Measurements from ENCODE around the gene BMF.

The BMF gene

DNA sequence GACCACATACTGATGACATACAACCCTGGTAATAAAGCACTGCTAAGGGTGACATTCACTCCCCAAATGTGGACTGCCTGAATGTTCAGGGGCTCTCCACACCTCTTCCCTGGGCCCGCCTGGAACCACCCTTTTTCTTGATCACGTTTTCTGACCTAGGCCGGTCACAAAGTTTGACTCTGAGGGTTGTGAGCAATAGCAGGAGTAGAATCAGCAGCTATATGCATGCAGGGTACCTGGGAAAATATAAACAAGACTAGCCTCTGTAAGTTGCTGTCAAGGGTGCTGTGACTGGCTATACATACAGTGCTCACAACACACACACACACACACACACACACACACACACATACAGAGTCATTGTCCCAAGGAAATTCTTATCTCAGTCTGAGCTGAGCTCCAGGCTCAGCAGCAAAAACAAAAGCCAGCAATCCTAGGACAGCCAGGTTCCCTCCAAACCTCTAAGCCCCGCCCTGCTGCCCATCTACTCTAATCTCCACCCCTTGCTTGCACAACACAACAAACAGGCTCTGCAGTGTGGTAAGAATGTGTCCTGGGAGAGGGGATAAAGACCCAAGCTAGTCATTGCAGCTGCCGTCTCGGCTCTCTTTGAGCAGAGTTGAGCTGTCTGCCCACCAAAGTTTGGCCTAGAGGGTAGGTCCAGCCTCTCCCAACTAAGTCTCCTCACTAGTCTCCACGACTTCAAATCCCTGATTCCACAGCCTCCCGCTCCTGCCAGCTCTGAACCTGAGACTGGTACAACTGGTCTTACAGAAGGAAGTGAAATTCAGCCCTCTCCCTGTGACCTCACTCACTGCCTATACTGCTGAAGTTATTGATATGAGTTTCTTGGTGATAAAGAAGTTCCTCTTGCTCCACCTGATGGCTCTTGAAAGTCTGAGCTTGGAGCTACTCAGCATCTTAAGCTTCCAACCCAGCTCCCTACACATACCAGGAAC, 2.2 kb downstream of the BMF start:
- TF ChIP-seq, protein P1, sequence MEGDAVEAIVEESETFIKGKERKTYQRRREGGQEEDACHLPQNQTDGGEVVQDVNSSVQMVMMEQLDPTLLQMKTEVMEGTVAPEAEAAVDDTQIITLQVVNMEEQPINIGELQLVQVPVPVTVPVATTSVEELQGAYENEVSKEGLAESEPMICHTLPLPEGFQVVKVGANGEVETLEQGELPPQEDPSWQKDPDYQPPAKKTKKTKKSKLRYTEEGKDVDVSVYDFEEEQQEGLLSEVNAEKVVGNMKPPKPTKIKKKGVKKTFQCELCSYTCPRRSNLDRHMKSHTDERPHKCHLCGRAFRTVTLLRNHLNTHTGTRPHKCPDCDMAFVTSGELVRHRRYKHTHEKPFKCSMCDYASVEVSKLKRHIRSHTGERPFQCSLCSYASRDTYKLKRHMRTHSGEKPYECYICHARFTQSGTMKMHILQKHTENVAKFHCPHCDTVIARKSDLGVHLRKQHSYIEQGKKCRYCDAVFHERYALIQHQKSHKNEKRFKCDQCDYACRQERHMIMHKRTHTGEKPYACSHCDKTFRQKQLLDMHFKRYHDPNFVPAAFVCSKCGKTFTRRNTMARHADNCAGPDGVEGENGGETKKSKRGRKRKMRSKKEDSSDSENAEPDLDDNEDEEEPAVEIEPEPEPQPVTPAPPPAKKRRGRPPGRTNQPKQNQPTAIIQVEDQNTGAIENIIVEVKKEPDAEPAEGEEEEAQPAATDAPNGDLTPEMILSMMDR (IDR thresholded peaks at IDR 0.05; ENCODE audit: extremely low read depth, insufficient read depth, missing control alignments): peak; percentile 49
- in situ Hi-C loops (cut with MboI; ENCODE audit: low pct_unique_long_range_greater_than_20kb, low sequenced_read_pairs, unreplicated experiment): loop anchor here (10.0 kb wide), 1 partner anchor 58 kb away; the partner anchor contains the start of gene BUB1B
- DNase-seq (ENCODE audit: low spot score): peak; percentile 83

DNA sequence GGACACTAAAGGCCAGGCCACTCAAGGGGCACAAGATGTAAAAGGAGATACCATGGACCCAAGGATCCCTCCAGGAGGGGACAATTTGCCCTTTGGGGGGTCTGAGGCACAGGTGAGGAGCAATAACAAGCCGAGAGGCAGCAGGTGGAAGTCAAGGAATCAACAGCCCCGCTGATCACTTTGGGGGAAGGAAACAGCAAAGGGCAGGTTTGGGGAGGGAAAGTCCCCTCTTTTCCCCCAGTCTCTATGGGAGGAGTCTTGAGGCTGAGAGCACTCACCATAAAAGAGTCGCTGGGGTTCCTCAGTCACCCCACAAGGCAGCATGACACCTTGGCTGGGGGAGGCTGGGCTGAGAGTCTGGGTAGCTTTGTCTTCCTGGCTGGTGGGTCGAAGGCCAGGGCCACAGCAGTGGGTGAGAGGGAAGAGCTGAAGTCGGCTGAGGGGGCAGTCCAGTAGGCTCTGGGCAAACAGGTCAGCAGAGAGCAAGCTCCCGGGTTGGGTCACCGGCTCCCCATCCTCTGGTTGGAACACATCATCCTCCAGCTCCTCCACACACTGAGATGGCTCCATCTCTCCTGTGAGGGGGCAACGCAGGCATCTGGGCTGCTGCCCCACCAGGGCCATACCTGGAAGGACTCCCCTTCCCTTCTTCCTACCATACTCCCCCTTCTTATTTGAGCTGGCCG, 3.0 kb downstream of the BMF start:
- DNase-seq (ENCODE audit: low spot score): peak; percentile 80
- TF ChIP-seq, protein P1 (IDR thresholded peaks at IDR 0.05; ENCODE audit: extremely low read depth, insufficient read depth, missing control alignments): no peak
- in situ Hi-C loops (cut with MboI; ENCODE audit: low pct_unique_long_range_greater_than_20kb, low sequenced_read_pairs, unreplicated experiment): loop anchor here (10.0 kb wide), 1 partner anchor 59 kb away; the partner anchor contains the start of gene BUB1B

DNA sequence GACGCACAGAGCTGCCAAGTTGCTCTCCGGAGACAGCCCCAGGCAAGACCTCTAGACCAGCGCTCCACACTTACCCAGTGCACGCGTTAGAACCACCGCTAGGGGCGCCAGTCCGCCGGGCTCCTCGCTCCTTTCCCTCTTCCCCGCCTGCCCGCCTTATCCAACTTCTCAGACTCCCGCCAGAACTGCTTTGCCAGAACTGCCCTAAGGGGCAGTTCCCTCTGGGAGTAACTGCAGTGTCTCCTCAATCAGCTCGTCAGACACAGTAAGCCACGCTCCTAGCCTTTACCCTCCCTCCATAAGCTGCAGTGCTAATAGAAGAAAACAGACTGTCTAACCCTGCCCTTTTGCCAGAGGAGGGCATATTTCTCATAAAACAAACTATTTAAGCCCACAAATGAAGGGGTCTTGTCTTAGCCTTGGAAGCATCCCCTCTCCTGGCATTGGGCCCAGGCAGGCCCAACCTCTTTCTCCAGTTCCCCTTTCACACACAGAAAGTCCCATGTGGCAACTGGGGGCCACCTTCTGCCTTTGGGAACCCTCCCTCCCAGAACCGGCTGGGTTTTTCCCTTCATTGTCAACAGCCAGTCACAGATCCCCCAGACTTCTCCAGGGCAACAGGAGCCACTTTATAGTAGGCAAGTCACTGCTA, 3.7 kb downstream of the BMF start:
- in situ Hi-C loops (cut with MboI; ENCODE audit: low pct_unique_long_range_greater_than_20kb, low sequenced_read_pairs, unreplicated experiment): loop anchor here (5.0 to 10.0 kb wide), 2 partner anchors 58 to 60 kb away; partner anchors contain the start of gene BUB1B
- DNase-seq (ENCODE audit: low spot score): peak; percentile 84
- TF ChIP-seq, protein P1 (IDR thresholded peaks at IDR 0.05; ENCODE audit: extremely low read depth, insufficient read depth, missing control alignments): peak; percentile 84

DNA sequence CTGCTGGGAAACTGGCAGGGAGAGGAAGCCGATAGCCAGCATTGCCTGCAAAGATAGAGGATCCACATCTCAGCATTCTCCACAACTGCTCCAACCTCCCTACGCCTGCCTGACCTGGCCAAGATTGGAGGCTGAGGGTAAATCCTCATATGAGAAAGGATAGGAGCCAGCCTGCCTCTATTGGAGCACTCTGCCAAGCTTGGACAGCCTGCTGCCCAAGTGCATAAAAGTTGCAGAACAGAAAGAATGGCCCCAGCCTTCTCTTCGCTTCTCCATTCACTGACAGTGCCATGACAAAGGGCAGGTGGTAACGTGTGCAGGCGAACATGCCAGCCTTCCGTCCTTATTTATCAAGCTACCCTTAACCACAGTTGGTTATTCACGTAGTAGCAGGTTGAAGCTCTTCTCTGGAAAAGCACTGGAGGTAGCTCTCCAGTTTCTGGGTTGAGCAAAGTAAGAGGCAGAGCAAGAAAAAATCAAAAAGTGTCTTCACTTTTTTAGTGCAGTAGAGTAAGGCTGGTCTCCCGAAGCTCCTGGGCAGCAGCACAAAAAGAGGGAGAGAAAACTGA, 4.3 kb downstream of the BMF start:
- TF ChIP-seq, protein P1 (IDR thresholded peaks at IDR 0.05; ENCODE audit: extremely low read depth, insufficient read depth, missing control alignments): no peak
- no peak for DNase-seq (ENCODE audit: low spot score)
- in situ Hi-C loops (cut with MboI; ENCODE audit: low pct_unique_long_range_greater_than_20kb, low sequenced_read_pairs, unreplicated experiment): loop anchor here (5.0 to 10.0 kb wide), 2 partner anchors 57 to 60 kb away; partner anchors contain the start of gene BUB1B

DNA sequence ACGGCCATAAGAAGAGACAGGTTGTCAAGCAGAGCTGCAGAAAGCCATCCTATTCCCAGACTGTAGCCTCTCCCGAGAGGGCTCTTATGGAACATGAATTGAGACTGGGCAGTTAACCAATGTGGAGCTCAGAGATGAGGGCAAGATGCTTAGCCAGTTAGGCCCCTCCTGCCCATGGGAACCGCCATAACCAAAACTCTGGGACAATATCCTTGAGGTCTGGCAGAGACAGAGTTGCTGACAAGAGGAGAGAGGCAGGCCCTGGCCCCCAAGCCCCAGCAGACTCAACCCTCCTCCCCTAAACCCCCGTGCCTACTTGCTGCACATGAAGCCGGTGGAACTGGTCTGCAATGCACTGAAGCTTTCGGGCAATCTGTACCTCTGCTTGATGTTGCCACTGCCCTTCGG, 4.8 kb downstream of the BMF start:
- in situ Hi-C loops (cut with MboI; ENCODE audit: low pct_unique_long_range_greater_than_20kb, low sequenced_read_pairs, unreplicated experiment): loop anchor here (5.0 to 10.0 kb wide), 2 partner anchors 57 to 61 kb away; partner anchors contain the start of gene BUB1B
- DNase-seq (ENCODE audit: low spot score): no peak
- TF ChIP-seq, protein P1 (IDR thresholded peaks at IDR 0.05; ENCODE audit: extremely low read depth, insufficient read depth, missing control alignments): no peak

All from GM13977 (cell line).